ENCODE data around the gene HIPK4.

DNA sequence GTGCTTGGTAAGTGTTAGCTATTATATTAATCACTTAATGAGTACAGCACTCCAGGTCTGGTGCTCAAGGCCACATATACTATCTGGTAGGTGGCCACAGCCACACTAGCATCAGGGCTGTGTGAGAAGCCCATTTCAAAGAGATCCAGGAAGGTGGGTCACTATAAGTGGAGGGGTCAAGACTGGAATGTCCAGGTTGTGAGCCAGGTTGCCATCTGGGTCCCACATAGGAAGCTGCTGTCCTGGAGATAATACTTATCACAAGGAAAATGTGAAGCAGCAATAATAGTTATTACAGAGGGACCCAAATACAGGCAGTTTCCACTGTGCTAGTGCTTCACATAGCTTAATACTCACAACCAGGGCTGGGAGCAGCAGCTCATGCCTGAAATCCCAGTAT lies 54.9 kb downstream of the HIPK4 start:
- TF ChIP-seq, protein P1, sequence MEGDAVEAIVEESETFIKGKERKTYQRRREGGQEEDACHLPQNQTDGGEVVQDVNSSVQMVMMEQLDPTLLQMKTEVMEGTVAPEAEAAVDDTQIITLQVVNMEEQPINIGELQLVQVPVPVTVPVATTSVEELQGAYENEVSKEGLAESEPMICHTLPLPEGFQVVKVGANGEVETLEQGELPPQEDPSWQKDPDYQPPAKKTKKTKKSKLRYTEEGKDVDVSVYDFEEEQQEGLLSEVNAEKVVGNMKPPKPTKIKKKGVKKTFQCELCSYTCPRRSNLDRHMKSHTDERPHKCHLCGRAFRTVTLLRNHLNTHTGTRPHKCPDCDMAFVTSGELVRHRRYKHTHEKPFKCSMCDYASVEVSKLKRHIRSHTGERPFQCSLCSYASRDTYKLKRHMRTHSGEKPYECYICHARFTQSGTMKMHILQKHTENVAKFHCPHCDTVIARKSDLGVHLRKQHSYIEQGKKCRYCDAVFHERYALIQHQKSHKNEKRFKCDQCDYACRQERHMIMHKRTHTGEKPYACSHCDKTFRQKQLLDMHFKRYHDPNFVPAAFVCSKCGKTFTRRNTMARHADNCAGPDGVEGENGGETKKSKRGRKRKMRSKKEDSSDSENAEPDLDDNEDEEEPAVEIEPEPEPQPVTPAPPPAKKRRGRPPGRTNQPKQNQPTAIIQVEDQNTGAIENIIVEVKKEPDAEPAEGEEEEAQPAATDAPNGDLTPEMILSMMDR (IDR thresholded peaks at IDR 0.05), result no peak
- TF ChIP-seq, protein P2, sequence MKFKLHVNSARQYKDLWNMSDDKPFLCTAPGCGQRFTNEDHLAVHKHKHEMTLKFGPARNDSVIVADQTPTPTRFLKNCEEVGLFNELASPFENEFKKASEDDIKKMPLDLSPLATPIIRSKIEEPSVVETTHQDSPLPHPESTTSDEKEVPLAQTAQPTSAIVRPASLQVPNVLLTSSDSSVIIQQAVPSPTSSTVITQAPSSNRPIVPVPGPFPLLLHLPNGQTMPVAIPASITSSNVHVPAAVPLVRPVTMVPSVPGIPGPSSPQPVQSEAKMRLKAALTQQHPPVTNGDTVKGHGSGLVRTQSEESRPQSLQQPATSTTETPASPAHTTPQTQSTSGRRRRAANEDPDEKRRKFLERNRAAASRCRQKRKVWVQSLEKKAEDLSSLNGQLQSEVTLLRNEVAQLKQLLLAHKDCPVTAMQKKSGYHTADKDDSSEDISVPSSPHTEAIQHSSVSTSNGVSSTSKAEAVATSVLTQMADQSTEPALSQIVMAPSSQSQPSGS (CRISPR knock-in tag; IDR thresholded peaks at IDR 0.05; ENCODE audit: borderline replicate concordance, low read depth), result no peak
- no peak for TF ChIP-seq NFYB (CRISPR knock-in tag; conservative IDR thresholded peaks at IDR 0.05; ENCODE audit: low read depth)
- no peak for TF ChIP-seq NR3C1 (CRISPR knock-in tag; conservative IDR thresholded peaks at IDR 0.05; ENCODE audit: low read depth)
- no peak for TF ChIP-seq FOXP1 (CRISPR knock-in tag; IDR thresholded peaks at IDR 0.05; ENCODE audit: borderline replicate concordance)
- TF ChIP-seq ZNF317 (CRISPR knock-in tag; IDR thresholded peaks at IDR 0.05; ENCODE audit: borderline replicate concordance, low read depth), result no peak
- TF ChIP-seq ESRRA (CRISPR knock-in tag; IDR thresholded peaks at IDR 0.05; ENCODE audit: borderline replicate concordance), result no peak
- no peak for TF ChIP-seq STAT6 (CRISPR knock-in tag; conservative IDR thresholded peaks at IDR 0.05; ENCODE audit: low read depth)
- TF ChIP-seq ATF3 (CRISPR knock-in tag; conservative IDR thresholded peaks at IDR 0.05), result no peak
- TF ChIP-seq, protein P3, sequence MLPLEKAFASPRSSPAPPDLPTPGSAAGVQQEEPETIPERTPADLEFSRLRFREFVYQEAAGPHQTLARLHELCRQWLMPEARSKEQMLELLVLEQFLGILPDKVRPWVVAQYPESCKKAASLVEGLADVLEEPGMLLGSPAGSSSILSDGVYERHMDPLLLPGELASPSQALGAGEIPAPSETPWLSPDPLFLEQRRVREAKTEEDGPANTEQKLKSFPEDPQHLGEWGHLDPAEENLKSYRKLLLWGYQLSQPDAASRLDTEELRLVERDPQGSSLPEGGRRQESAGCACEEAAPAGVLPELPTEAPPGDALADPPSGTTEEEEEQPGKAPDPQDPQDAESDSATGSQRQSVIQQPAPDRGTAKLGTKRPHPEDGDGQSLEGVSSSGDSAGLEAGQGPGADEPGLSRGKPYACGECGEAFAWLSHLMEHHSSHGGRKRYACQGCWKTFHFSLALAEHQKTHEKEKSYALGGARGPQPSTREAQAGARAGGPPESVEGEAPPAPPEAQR (CRISPR knock-in tag; IDR thresholded peaks at IDR 0.05), result no peak
- no peak for TF ChIP-seq ATF6 (CRISPR knock-in tag; IDR thresholded peaks at IDR 0.05)
- TF ChIP-seq, protein P4, sequence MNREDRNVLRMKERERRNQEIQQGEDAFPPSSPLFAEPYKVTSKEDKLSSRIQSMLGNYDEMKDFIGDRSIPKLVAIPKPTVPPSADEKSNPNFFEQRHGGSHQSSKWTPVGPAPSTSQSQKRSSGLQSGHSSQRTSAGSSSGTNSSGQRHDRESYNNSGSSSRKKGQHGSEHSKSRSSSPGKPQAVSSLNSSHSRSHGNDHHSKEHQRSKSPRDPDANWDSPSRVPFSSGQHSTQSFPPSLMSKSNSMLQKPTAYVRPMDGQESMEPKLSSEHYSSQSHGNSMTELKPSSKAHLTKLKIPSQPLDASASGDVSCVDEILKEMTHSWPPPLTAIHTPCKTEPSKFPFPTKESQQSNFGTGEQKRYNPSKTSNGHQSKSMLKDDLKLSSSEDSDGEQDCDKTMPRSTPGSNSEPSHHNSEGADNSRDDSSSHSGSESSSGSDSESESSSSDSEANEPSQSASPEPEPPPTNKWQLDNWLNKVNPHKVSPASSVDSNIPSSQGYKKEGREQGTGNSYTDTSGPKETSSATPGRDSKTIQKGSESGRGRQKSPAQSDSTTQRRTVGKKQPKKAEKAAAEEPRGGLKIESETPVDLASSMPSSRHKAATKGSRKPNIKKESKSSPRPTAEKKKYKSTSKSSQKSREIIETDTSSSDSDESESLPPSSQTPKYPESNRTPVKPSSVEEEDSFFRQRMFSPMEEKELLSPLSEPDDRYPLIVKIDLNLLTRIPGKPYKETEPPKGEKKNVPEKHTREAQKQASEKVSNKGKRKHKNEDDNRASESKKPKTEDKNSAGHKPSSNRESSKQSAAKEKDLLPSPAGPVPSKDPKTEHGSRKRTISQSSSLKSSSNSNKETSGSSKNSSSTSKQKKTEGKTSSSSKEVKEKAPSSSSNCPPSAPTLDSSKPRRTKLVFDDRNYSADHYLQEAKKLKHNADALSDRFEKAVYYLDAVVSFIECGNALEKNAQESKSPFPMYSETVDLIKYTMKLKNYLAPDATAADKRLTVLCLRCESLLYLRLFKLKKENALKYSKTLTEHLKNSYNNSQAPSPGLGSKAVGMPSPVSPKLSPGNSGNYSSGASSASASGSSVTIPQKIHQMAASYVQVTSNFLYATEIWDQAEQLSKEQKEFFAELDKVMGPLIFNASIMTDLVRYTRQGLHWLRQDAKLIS (CRISPR knock-in tag; IDR thresholded peaks at IDR 0.05; ENCODE audit: borderline replicate concordance), result no peak

Data from WTC11 (cell line).